Limb (tissue), 2 donors: Measurements from ENCODE around the gene CADM1.

ENCODE experiments used
- DNase-seq, 2 donors: peaks; one replicate each; pipeline ENCODE4 v3.0.0-alpha.2; 2016; ENCODE audit errors: extremely low spot score in 2 of 2

Gene CADM1

GRCh38 chr11:115322553-115323203 is 181.5 kb downstream of the CADM1 start:
- no peak for DNase-seq

- DNase-seq, result no peak
Observed at GRCh38 chr11:115321605-115322289, 182.5 kb downstream of the CADM1 start.

GRCh38 chr11:115317277-115318185 is 186.7 kb downstream of the CADM1 start:
- peak in 1 of 2 donors; percentile 34 for DNase-seq

GRCh38 chr11:115316696-115317095 is 187.5 kb downstream of the CADM1 start:
- no peak for DNase-seq

GRCh38 chr11:115314330-115314920 is 189.8 kb downstream of the CADM1 start:
- no peak for DNase-seq

DNA sequence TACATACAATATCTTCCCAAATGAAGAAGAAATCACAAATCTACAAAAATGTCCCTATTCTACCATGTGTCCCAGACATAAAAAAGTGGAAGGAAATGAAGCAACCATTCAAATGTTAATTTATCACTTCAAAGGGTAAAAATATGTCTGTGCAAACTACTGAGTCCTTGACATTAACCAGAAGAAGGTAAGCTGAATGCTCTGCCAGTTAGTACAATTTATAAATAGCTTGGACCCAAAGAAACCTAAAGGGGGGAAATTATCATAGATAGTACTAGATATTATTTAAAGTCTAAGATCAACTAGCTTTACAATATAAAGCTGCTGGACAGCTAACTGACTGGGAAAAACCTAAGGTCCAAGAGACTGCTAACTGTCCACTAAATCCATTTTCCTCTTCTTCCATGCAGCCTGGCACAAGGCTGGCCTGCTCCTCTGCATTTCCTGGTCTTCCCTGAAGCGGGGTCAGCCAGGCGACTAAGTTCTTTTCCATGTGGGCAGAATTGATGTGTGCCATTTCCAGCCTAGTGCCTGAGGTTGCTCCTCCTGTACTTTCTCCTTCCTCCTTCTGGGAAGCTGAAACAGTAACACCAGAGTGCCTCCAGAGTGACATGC is 190.9 kb downstream of the CADM1 start:
- no peak for DNase-seq

GRCh38 chr11:115311949-115312348 is 192.3 kb downstream of the CADM1 start:
- no peak for DNase-seq

GRCh38 chr11:115306689-115307088 is 197.5 kb downstream of the CADM1 start:
- DNase-seq, result no peak

DNA sequence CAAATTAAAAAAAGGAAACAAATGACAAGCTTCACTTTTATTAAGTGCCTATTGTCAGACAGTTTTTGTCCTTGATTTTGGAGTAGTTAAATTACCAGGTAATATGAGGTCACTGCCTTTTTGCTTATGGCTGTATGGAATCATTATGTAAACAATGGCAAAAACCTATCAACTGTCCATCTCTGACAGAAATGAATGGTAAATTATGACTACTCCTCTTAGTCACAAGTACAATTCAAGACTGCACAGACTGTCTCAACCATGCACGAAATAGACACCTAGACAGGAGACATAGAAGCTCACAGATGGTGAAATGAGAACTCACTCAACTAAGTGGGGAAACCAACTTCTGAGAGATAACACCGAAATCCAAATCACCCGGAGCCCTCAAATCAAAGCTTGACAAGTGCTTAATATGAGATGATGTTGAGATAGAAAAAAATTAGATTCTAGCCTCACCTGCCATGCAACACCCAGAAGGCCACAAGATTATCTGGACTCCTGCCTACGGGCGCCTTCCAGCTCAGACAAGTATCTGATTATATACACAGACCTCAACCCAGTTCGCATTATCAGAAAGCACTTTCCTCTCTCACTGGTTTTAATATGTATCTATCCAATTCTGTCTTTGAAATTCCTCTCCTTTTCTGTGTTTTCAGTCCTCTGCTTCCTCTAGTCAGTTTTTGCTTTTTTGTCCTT is 199.3 kb downstream of the CADM1 start:
- DNase-seq, result no peak

DNA sequence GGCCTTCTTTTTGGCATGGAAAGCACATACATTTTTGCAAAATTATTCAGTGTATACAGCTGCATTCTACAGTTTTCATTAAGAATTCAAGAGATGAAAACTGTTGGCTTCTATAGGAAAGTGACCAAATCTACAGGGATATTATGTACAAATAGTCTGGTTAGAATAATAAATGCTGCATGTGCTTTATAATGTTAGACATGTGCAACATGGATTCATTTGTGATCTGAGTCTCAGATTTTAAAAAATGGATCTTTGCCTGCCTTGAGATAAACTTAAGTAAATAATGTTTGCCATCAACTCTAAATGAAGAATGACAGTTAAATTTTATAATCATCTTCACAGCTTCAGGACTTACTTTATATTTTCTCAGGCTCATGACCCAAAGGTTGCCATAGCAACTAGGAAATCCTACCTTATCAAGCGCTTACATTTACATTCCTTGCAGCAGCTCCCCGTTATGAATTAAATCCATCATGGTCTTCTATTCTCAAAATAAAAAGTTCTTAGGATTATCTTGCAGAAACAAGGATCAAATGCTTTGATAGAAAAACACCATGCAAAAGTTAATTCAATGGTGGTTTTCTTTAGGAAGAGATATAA is 200.2 kb downstream of the CADM1 start:
- no peak for DNase-seq

DNA sequence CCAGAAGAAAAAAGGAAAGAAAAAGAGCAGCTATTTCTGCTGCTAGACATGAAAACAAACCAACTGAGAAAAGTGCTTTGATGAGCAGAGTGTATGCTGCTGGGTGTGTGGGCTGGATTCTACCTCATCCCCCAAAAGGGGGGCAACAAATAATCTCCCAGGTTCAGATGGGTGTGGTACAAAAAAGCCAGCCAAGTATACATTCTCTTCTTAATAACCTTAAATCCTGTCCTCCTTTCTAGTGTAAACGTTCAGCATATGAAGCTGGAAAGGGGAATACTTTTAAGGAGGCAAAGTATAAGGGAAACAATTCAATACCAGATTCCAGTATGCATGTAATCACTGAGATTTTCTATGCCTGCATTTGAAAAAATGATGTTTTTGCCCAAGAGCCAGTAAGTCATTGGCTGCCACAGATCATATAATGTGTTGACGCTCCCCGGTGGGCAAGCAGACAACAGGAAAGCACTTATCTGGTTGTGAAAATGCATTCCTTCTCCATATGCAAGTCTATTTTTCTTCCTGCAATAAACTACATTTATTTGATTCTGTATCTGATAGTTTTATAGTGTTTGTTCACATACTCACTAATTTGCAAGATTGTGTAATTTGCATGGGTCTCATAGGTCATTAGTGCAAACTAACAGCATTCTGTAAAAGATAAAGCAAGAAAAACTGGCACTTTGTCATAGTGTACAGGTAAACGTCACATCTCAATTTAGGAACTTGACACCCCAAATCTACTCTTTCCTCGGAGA is 201.1 kb downstream of the CADM1 start:
- DNase-seq, result peak in 1 of 2 donors; percentile 14

- no peak for DNase-seq
Observed at GRCh38 chr11:115300660-115301428, 203.4 kb downstream of the CADM1 start.

DNA sequence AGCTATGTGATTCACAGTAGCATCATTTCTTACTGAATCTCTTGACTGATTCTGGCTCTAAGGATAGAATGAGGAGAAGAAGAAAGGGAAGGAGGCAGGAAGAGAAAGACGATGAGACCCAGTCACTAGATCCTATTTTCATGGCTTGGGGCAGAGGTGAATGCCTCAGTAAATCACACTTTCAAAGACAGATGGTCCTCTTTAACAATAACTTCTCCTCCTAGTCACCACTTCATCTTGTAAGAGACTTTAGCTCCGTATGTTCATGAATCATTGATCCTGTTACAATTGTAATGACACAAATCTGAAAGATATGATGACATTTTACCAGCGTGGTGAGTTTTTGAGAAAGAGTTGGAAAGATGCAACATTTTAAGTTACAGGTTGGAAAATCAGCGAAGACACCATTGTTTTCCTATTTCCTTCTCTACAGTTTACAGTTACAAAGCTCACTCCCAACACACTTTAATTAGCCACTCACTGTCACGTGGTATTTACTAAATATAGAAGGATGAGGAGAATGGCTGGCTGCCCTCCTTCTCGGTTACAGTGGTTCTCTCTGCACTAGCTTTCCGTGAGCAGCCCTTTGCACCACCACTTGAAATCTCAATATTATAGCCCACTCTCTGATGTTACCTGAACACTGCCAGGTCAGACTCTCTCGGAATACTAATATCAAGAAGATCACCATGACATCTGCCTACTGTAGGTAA is 205.8 kb downstream of the CADM1 start:
- DNase-seq, result no peak

GRCh38 chr11:115297330-115297729 is 206.9 kb downstream of the CADM1 start:
- no peak for DNase-seq

GRCh38 chr11:115291325-115291724 is 212.9 kb downstream of the CADM1 start:
- DNase-seq, result no peak

- DNase-seq, result no peak
Observed at GRCh38 chr11:115290893-115291292, 213.3 kb downstream of the CADM1 start.

DNA sequence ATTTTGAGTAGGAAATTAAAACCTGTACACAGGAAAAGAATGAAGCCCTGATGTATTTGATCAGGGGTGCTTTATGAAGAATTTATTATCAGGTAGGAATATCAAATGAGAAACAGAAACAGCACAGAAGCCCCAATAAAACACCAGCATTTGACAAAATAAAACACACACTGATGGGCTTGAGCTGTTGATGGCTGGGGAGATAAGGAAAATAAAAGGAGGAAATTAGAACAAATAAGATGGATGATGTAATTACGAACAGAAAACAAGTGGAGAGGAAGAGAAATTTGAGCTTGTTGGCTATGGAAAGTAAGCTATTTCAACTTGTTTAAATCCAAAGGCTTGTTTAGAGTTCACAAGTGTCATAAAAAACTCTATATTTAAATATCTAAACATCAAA is 213.7 kb downstream of the CADM1 start:
- no peak for DNase-seq

GRCh38 chr11:115287266-115287665 is 216.9 kb downstream of the CADM1 start:
- no peak for DNase-seq
